Thyroid gland (tissue), 4 donors: Measurements from ENCODE around the gene CPTP.

ENCODE experiments used
- POLR2A ChIP-seq, 2 donors: fragments of 450-650 bp; IDR thresholded peaks; one replicate each; pipeline ENCODE4 v1.6.1; 2017; ENCODE audit warnings: antibody characterized with exemption in 2 of 2, mild to moderate bottlenecking in 2 of 2, moderate library complexity in 1 of 2
- TF ChIP-seq, protein P1 (sequence below), 6 experiments: fragments of 200-600 bp in 3 of 6; fragments of 450-650 bp in 3 of 6; sonication (generic) in 3 of 6; IDR thresholded peaks; one replicate each; pipeline ENCODE4 v1.5.1; 2016 to 2019; ENCODE audit warnings: antibody characterized with exemption in 6 of 6, mild to moderate bottlenecking in 2 of 6, inconsistent platforms in 1 of 6, moderate library complexity in 1 of 6

GRCh38 chr1:1294250-1294890 is 30.2 kb upstream of the CPTP start:
- TF ChIP-seq, protein P1, sequence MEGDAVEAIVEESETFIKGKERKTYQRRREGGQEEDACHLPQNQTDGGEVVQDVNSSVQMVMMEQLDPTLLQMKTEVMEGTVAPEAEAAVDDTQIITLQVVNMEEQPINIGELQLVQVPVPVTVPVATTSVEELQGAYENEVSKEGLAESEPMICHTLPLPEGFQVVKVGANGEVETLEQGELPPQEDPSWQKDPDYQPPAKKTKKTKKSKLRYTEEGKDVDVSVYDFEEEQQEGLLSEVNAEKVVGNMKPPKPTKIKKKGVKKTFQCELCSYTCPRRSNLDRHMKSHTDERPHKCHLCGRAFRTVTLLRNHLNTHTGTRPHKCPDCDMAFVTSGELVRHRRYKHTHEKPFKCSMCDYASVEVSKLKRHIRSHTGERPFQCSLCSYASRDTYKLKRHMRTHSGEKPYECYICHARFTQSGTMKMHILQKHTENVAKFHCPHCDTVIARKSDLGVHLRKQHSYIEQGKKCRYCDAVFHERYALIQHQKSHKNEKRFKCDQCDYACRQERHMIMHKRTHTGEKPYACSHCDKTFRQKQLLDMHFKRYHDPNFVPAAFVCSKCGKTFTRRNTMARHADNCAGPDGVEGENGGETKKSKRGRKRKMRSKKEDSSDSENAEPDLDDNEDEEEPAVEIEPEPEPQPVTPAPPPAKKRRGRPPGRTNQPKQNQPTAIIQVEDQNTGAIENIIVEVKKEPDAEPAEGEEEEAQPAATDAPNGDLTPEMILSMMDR (IDR thresholded peaks at IDR 0.05): no peak
- TF ChIP-seq POLR2A (IDR thresholded peaks at IDR 0.05): no peak
